Measurements from ENCODE around the gene C3orf52. TPM values are rescaled to one million over a fixed set of nuclear protein-coding genes. Genes with fewer than 3 reads are reported as not detected.

Gene C3orf52
- total and polyA plus RNA-seq, 2 experiments from 2014 or later: 8.1 to 16.6 TPM

GRCh38 chr3:112128843-112129727, 42.9 kb downstream of the C3orf52 start:
- peaks cover 37% of the 10 kb centered on the region for H3K4me1 ChIP-seq (ENCODE audit: insufficient read depth)
- H3K9me2 ChIP-seq (ENCODE audit: insufficient read depth): no peaks in the 10 kb centered on the region
- Mint-ChIP-seq H3K27ac (peak overlapping the region; percentile 34), H3K36me3 (ENCODE audit: low read depth) (no peaks in the 10 kb centered on the region), H3K4me1 (peaks cover 50% of the 10 kb centered on the region), H3K9me3 (no peaks in the 10 kb centered on the region), H3K27me3 (ENCODE audit: insufficient read depth, low read depth, poor library complexity) (no peaks in the 10 kb centered on the region), H3K4me3 (no peak overlapping the region)
- H3F3A ChIP-seq (replicated peaks; ENCODE audit: low read depth): no peaks in the 10 kb centered on the region
- peak; percentile 41 for ATAC-seq
- H3K27me3 ChIP-seq (ENCODE audit: insufficient read depth): no peaks in the 10 kb centered on the region
- no peak overlapping the region for H2AFZ ChIP-seq
- H3K79me2 ChIP-seq (replicated peaks; ENCODE audit: insufficient read depth): no peaks in the 10 kb centered on the region
- 0 out of 2 replicates have a peak overlapping the region, but pooled peaks have one; percentile 1 for H3K27ac ChIP-seq (ENCODE audit: low read depth)
- no peak for TF ChIP-seq POLR2AphosphoS5 (IDR thresholded peaks at IDR 0.05; ENCODE audit: low read depth)
- no peak for TF ChIP-seq CREB1 (CRISPR knock-in tag; IDR thresholded peaks at IDR 0.05; ENCODE audit: low read depth)
- TF ChIP-seq ZNF331 (CRISPR knock-in tag; IDR thresholded peaks at IDR 0.05; ENCODE audit: low read depth): no peak
- no peak for TF ChIP-seq EZH2 (IDR thresholded peaks at IDR 0.05; ENCODE audit: low read depth, unreplicated experiment)
- TF ChIP-seq ZNF114 (CRISPR knock-in tag; IDR thresholded peaks at IDR 0.05): no peak
- no peak for TF ChIP-seq STAT1 (IDR thresholded peaks at IDR 0.05; ENCODE audit: unreplicated experiment)
- TF ChIP-seq ZNF462 (CRISPR knock-in tag; IDR thresholded peaks at IDR 0.05): no peak
- no peak overlapping the region for H3K4me2 ChIP-seq
- no peaks in the 10 kb centered on the region for H3K36me3 ChIP-seq (ENCODE audit: insufficient read depth)
- DNase-seq (ENCODE audit: low spot score): peak; percentile 69
- no peak overlapping the region for H3K4me3 ChIP-seq
- H4K20me1 ChIP-seq (replicated peaks; ENCODE audit: insufficient read depth): no peaks in the 10 kb centered on the region

Data from GM23338 (cell line).